GM13977 (cell line): ENCODE measurements around the gene C19orf85.

Experiments used
- DNase-seq: peaks from one replicate; pipeline ENCODE4 v3.0.0; 2012; ENCODE audit warnings: low spot score
- in situ Hi-C: fragments of 300-500 bp; cut with MboI; formaldehyde crosslinking; loops from one replicate; pipeline ENCODE4 v1.12.0; 2022; ENCODE audit warnings: low sequenced_read_pairs, low pct_unique_long_range_greater_than_20kb, mixed read lengths, inconsistent platforms; ENCODE audit not compliant: unreplicated experiment
- TF ChIP-seq, protein P1 (sequence below): IDR thresholded peaks from 2 replicates; pipeline ENCODE4 v1.5.1; 2012; ENCODE audit warnings: mild to moderate bottlenecking, control low read depth; ENCODE audit not compliant: insufficient read depth; ENCODE audit errors: extremely low read depth, missing control alignments

C19orf85 gene

DNA sequence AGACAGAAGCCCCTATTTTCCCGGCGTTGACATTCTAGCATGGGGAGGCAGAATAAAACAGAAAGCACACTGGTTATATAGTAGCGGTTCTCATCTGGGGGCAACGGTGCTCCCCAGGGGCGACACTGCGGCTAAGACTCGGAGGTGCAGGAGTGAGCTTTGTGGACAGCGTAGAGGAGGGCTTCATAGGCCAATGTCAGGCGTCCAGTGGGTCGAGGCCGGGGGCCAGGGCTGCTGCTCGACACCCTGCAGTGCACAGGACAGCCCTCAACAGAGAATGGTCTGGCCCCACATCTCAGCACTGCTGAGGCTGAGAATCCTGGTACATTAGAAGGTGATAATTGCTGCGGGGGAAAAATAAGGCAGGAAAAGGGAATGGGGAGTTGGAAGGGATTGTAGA, 13.4 kb upstream of the C19orf85 start:
- in situ Hi-C loops: no loop called here
- TF ChIP-seq, protein P1, sequence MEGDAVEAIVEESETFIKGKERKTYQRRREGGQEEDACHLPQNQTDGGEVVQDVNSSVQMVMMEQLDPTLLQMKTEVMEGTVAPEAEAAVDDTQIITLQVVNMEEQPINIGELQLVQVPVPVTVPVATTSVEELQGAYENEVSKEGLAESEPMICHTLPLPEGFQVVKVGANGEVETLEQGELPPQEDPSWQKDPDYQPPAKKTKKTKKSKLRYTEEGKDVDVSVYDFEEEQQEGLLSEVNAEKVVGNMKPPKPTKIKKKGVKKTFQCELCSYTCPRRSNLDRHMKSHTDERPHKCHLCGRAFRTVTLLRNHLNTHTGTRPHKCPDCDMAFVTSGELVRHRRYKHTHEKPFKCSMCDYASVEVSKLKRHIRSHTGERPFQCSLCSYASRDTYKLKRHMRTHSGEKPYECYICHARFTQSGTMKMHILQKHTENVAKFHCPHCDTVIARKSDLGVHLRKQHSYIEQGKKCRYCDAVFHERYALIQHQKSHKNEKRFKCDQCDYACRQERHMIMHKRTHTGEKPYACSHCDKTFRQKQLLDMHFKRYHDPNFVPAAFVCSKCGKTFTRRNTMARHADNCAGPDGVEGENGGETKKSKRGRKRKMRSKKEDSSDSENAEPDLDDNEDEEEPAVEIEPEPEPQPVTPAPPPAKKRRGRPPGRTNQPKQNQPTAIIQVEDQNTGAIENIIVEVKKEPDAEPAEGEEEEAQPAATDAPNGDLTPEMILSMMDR: no peak
- DNase-seq: no peak

DNA sequence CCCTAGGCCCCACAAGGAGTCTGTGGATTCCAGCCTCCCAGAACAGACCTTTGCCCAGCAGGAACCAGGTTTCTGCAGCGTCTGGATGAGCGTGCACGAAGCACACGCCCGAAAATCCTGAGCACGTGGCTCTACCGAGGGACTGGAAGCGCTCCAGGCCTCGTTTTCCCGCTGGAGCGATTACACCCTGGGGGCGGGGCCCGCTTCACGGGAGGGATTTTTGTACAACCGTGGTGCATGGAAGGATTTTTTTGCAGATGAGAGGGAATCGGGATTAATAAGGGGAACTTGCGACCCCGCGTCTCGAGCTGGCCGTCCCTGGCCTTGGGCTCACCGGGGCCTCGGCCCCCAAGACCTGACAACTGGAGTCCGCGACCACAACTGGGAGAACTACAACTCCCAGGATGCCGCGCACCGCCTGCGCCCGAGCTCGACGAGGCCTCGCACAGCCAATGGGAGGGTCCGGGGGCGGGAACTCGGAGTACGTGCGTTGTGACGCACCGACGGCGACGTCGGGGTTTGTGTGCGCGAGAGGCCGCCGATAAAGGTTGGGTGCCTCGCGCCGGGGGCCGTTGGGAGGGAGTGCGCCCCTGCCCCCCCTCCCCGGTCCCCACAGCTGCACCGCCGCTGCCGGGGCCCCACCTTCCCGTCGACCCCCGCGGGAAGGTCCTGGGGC, 11.7 kb upstream of the C19orf85 start, which contains the start of gene ZNF628:
Gene ZNF628, plus strand, starts transcription at position 518 of the 676 bp plus-strand sequence. CDS start 3,294 bp downstream, outside the sequence.
- peak; percentile 99 for DNase-seq
- in situ Hi-C loops: no loop called here
- TF ChIP-seq, protein P1: no peak

DNA sequence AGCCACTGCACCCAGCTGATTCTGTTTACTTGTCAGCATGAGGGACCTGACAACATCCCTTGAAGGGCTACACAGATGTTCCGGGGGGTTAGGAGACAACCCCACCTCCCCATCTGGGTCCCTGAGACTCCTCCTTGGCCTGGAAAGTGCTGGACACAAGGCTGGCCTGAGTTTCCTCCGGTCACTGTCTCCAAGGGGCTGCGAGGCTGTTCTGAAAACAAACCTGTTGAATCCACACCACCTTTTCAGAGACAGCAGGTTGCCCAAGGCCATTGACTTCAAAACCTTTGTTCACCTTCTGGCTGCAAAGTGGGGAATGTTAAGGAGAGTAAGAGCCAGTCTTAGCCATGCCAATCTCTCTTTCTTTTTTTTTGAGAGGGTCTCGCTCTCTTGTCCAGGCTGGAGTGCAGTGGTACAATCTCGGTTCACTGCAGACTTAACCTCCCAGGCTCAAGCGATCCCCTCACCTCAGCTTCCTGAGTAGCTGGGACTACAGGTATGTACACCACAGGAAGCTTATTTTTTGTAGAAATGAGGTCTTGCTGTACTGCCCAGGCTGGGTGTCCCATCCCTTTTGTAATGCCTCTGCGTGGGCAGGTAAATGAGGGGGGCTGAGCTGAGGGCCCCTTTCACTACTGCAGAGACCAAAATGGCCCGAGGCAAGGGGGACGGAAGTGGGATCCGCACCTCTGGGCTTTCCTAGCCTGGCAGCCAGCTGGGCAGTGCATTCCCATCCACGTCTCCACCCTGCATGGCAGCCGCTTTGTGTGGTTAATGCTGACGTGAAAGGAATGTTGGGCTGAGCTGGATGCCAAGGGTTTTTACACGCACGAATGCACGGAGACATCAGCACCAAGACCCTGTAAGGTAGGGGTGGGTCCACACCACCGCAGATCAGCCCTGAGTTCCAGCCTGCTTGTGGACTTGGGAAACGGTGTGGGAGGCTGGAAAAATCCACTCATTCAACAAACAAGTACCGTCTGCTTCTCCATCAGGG, 10.0 kb upstream of the C19orf85 start:
- TF ChIP-seq, protein P1: no peak
- no peak for DNase-seq
- in situ Hi-C loops: no loop called here

- in situ Hi-C loops: no loop called here
- TF ChIP-seq, protein P1: no peak
- no peak for DNase-seq
Measured at GRCh38 chr19:55473225-55474012, 8.9 kb upstream of the C19orf85 start.

DNA sequence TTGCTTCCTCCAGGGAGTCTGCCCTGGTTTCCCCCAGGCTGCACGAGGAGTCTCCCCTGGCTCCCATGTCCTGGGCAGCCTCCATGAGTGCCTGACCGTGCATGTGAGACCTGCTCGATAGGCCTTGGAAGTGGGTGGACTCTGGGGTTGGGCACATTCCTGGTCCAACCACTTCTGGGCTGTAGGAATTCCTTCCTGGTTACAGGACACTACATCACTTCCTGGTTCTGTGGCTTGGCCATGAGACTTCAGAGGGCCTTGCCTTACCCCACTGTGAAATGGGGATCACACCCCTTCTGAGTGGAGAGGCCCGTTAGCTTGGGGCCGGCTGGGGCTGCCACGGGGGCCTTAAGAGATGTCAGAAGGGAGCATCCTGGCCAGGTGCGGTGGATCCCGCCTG, 7.9 kb upstream of the C19orf85 start:
- TF ChIP-seq, protein P1: no peak
- no peak for DNase-seq
- in situ Hi-C loops: no loop called here

DNA sequence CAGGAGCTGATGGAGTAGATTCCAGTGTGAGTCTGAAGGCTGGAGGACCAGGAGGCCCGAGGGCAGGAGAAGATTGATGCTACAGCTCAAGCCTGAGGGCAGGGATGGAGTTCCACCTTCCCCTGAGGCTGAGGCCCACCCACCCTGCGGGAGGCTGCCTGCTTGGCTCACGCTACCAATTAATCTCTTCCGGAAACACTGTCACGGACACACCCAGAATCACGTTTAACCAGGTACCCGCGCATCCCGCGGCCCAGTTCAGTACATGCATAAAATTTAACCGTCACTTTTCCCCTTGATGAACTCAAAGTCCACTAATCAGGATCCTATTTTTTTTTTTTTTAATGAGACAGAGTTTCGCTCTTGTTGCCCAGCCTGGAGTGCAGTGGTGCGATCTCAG, 6.7 kb upstream of the C19orf85 start:
- in situ Hi-C loops: no loop called here
- TF ChIP-seq, protein P1: no peak
- no peak for DNase-seq
